SW 1271 (cell line): ENCODE results near the gene CPLANE2.

Experiments
- DNase-seq, 2 experiments: peaks; one replicate each; lab custom pipeline; 2025; lab: John Stamatoyannopoulos, UW

CPLANE2 gene

DNA sequence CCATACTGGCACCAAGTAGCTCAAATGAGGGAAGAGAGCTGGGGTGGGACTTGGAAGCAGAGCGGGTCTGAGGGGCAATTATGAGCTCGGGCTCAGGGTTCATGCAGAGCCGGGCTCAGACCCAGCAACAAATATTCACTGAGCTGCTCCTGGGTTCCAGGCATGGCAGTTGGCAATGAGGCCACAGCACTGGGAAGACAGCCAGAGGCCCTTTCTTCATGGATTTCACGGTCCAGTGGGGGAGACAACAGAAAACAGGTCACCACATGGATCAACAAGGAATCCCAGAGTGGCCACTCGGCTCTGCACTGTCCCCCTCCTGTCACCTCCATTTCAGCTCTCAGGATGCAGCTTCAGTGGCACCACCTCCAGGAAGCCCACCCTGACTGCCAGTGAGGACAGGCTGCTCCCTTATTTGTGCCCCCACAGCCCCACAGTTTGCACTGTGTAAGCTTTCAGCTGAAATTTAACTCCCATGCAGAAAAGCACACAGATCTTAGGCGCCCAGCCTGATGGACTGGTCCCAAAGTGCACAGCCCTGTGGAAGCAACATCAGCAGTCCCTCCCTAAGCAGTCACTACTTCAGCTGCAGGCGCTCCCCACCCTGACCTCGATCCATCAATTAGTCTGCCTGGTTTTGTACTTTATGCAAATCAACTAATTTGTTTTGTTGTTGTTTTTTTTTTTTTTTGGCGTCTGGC is 46.9 kb downstream of the CPLANE2 start:
- DNase-seq, result no peak

DNA sequence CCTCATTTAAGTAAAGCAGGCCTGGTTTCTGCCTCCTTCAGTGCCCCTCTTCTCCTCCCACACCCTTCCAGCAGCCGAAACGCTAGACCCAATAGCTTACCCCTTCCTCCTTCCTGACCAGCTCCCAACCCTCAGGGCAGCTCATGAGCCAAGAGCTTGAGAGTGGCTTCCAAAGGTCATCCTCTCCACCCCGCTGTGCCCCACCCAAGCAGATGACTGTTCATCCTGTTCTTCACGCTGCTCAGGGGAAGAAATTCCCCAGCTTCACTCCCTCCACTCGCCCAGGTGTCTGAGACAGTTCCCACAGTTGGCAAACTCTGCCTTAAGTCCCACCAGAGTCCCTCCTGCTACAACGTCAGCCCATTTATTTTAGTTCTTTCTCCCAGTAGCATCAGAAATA is 48.0 kb downstream of the CPLANE2 start:
- DNase-seq, result peak in 1 of 2 experiments; percentile 41

DNA sequence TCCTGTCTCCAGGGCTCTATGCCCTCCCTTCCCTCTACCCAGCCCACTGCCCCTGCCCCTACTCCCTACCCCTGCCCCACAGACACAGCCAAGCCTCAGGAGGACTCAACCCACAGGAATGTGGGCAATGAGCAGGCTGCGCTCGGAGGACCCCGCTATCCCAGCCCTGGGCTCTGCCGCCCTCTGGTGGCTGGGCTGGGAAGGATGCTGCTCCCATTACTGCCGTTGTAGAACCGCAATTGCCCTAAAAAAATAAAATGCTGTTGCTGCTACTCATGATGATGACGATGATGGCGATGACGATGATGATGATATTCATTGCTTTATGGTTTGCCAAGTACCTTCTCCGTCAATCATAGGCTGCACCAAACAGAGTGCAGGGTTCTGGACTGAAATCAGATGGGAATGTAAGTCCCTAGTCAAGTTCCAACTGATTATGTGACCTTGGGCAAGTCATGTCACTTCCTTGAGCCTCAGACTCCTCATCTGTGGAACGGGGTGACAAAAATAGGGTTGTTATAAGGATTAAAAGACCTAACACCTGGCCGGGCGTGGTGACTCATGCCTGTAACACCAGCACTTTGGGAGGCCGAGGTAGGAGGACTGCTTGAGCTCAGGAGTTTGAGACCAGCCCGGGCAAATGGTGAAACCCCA is 49.1 kb downstream of the CPLANE2 start:
- peak in 1 of 2 experiments; percentile 77 for DNase-seq

DNA sequence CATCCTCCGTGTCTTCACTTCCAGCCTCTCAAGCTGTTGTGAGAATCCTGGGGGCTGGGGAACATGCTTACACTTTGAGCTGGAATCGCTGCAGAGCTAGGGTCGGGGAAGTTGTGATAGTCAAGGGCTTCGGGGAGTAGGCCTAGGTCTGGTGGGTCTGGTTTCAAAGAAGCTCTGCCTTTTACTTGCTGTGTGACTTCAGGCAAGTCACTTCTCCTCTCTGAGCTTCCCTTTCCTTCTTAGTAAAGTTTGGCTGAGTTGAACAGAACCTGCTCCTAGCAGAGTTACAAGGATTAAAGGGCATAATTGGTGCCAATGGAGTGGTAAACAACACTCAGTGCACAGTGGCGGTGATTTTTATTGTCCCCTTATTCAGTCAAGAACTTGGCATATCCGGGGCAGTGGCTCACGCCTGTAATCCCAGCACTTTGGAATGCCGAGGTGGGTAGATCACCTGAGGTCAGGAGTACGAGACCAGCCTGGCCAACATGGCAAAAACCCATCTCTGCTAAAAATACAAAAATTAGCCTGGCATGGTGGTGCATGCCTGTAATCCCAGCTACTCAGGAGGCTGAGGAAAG is 50.2 kb downstream of the CPLANE2 start:
- DNase-seq, result no peak

DNA sequence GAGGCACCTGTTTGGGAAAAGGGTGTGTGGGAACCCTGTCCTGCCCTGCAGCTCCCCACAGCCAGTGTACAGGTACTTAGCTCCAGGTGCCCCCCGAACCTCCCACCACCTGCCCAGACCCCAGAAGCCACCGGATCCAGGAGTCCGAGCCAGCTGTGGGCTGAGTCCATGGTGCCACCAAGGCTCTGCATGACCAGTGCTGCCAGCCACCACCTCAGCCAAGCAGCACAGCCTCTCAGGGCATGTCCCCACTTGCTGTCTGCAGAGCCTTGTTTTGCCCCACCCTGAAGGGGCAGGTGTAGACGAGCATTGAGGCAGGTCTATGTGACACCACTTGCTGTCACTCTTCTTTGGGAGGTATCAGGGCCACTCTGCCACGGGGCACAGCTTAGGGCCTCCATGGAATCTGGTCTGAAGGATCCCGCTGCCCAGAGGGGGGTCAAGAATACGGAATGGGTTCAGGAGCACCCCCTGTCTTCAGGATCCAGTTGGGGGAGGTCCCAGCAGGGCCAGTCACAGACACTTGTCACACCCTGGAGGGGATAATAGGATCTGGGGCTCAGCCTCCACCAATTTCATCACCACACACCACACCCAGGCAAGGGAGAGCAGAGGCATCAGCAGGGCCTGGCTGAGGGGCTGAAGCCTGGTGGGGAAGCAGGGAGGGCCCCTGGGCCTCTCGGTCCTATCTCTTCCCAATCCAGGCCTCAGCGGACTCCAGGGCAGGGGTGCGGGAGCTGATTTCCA is 52.3 kb downstream of the CPLANE2 start:
- DNase-seq, result no peak

DNA sequence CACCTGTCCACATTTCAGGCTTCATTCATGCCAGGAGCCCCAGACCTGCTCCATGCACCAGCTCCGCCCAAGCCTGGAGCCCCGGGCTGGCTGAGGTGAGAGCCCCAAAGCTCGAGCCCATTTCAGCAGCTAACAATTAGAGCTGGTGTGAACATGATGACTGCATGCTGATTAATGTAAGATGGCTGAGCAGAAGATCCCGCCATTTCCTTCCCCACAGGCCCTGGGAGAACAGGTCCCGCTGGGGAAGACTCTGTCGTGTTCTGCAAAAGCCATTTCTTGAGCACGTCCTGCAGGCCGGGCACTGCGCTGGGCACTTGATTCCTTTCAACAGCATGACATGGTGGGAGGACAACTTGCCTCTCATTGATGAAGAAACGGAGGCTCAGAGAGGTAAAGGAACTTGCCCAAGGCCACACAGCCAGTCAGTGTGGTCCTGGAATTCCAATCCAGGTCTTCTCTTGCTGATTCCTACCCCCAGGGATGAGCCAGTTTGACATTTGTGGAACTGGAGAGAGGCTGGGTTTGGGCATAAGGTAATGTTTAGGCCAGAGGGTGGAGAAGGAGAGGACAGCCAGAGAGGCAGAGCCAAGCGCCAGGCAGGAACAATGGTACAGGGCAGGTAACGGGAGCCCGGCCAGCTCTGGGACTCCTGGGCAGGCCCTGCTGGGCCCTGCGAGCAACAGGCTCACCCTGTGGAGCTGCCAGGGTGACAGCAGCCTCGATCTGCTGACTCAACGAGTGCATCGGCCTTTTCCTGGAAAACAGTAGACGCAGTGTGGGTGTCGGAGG is 53.0 kb downstream of the CPLANE2 start:
- no peak for DNase-seq

DNA sequence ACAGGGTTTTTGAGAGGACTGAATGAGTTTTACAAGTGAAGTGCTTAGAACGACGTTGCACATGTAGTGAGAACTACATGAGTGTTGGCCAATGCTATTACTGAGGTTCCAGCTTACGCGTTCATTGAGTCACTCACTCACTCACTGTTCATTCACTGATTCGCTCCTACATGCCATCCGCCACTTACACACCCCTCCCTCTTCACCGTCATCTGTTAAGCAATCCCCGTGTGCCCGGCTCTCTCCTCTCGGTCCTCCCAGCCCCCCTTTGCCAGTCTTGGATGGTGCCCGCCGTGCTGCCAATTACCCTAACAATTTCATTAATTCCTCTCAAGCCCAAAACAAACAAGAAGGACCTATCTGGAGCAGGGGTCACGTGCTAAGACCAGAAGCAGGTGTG is 53.8 kb downstream of the CPLANE2 start:
- DNase-seq, result no peak

DNA sequence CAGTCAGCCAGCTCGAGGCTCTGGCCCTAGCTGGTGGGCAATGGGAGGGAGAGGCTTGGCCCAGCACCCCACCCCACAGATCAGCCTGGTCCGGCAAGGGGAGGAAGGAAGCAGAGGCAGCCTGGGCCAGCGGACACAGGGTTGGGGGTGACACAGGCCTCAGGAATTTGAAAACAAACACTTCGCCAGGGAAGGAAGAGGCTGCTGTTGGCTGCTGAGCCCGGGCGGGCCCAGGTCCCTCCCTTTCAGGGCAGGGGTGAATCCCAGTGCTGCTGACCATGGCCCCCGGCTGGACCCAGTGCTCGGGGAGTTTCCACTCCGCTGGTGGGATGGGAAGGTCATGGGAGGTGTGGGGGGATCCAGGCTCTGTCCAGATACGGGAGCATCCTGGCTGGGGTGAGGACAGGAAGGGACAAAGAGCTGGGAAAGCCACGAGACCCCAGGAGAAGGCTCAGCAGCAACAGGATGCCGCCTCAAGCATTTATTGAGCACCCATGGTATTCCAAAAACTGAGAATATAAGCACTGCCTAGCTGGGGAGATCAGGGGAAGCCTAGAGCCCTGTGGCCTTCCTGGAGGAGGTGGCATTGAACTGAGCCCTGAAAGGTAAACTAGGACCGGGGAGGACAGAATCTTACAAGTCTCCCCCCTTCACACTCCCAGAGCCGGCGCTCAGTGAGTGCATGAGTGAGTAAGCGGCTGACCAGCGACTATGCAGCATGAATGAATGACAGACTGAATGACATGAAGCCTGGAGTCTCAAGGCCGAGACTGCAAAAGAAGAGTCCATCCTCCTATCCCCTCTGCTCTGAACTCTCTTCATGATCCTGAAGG is 54.9 kb downstream of the CPLANE2 start:
- DNase-seq, result peak; percentile 74 to 87
